Pancreas (tissue), 10 donors: Measurements from ENCODE around the gene SOCS6. TPM values are rescaled to one million over a fixed set of nuclear protein-coding genes. Genes with fewer than 3 reads are reported as not detected.

Experiments used
- ATAC-seq, 4 donors: fragments of 200-7000 bp; cut with Tn5 transposase; one replicate each; pipeline versions ENCODE4 v1.8.0 to v1.9.1; 2020; ENCODE audit warnings: mild to moderate bottlenecking in 4 of 4, moderate library complexity in 4 of 4
- DNase-seq, 6 donors: peaks; one replicate each; pipeline ENCODE4 v3.0.0-alpha.2; 2020
- FAIRE-seq: peaks from 2 replicates; lab custom pipeline; 2012; peaks lifted over from hg19 to GRCh38; lab: Jason Lieb, UNC
- H3K27ac ChIP-seq, 4 donors: fragments of 200-600 bp; sonication (generic); 1 replicate in 3 of 4; 2 replicates in 1 of 4; pipeline versions ENCODE4 v1.5.0 to v1.8.0; 2020
- H3K27me3 ChIP-seq, 4 donors: fragments of 200-600 bp; one replicate each; pipeline ENCODE4 v1.8.0; 2021
- H3K36me3 ChIP-seq, 3 donors: fragments of 200-600 bp; sonication (generic) in 1 of 3; one replicate each; pipeline versions ENCODE4 v1.5.0 to v1.8.0; 2020 to 2021
- H3K4me1 ChIP-seq, 3 donors: fragments of 200-600 bp; one replicate each; pipeline ENCODE4 v1.8.0; 2021
- H3K4me3 ChIP-seq, 4 donors: fragments of 200-600 bp; sonication (generic) in 2 of 4; one replicate each; pipeline versions ENCODE4 v1.5.0 to v1.8.0; 2020 to 2021
- H3K9me3 ChIP-seq, 4 donors: fragments of 200-600 bp; one replicate each; pipeline ENCODE4 v1.8.0; 2021
- CTCF ChIP-seq, 4 donors: fragments of 200-600 bp; sonication (generic) in 3 of 4; IDR thresholded peaks; one replicate each; pipeline versions ENCODE4 v1.5.0 to v1.8.0; 2021; ENCODE audit warnings: antibody characterized with exemption in 4 of 4
- WGBS, 2 donors: extraction: QIAGEN DNeasy Blood & Tissue Kit; methylation state at CpG; one replicate each; pipeline ENCODE4 v1.1.7; 2013; 5-methylcytosine and 5-hydroxymethylcytosine counted together
- intact Hi-C, 3 donors: fragments of 100-400 bp; cut with DNase I; formaldehyde crosslinking; loops; one replicate each; pipeline versions ENCODE4 v1.11.1 to v1.14.2; 2022
- polyA plus RNA-seq, 2 donors: library from polyadenylated mRNA; stranded (reverse); fragments of 200-250 nt; gene quantifications; one replicate each; pipeline ENCODE4 v1.2.3, GENCODE V29; 2013
- total RNA-seq, 6 donors: library from RNA; stranded (reverse); fragmentation: NEBNext Ultra II Directional in 4 of 6; extraction: Animal tissue kit (Norgen Biotek cat#: 25700) in 4 of 6; gene quantifications; one replicate each; pipeline versions ENCODE4 v1.2.1 to v1.2.4, GENCODE V29; 2021 to 2023
- donor health status: healthy with polysubstance abuse.
- donor health status: DM: no; HTN: no; CAD: no; lungs with moderate emphysema.
- donor health status: DM: no; HTN: no; CAD: no.
- donor health status: control.
- donor health status: control.
- donor health status: Bipolar disorder and iron deficiency.
- donor health status: DM: yes; HTN: yes; CAD: no.
- donor health status: DM: no; HTN: no; CAD: no.
- donor health status: DM: no; HTN: no; CAD: no.
- donor health status: DM: yes; HTN: yes; CAD: no.

SOCS6 gene
- total and polyA plus RNA-seq, 8 donors = 3.0 to 18.8 (median 8.0) TPM

- no peak for FAIRE-seq
- intact Hi-C loops = no loop called here
- Histone ChIP-seq H3K27ac (no peak overlapping the region), H3K36me3 (peaks cover 0 to 4% (median 0%) of the 10 kb centered on the region in 3 donors), H3K4me1 (no peaks in the 10 kb centered on the region), H3K27me3 (no peaks in the 10 kb centered on the region), H3K4me3 (no peak overlapping the region), H3K9me3 (peaks cover 0 to 2% (median 0%) of the 10 kb centered on the region in 4 donors)
- DNase-seq = no peak
- ATAC-seq = no peak
- WGBS, 2 donors = 94 to 96% methylated on average over 4 of the region's 4 CpGs
- no peak for TF ChIP-seq CTCF (IDR thresholded peaks at IDR 0.05)
These were observed 39.3 kb downstream of the SOCS6 start for GRCh38 chr18:70328169-70328568.

GRCh38 chr18:70329071-70329470, 40.2 kb downstream of the SOCS6 start:
- no peak overlapping the region for H3K4me3 ChIP-seq
- peaks cover 0 to 4% (median 0%) of the 10 kb centered on the region in 3 donors for H3K36me3 ChIP-seq
- no peaks in the 10 kb centered on the region for H3K27me3 ChIP-seq
- WGBS, 2 donors = 82 to 89% methylated on average over 2 of the region's 2 CpGs
- intact Hi-C loops = no loop called here
- FAIRE-seq (no peak), ATAC-seq (no peak), DNase-seq (no peak)
- no peaks in the 10 kb centered on the region for H3K4me1 ChIP-seq
- H3K9me3 ChIP-seq = peaks cover 0 to 2% (median 0%) of the 10 kb centered on the region in 4 donors
- no peak for TF ChIP-seq CTCF (IDR thresholded peaks at IDR 0.05)
- no peak overlapping the region for H3K27ac ChIP-seq

- WGBS, 2 donors = 74 to 86% methylated on average over 6 of the region's 6 CpGs
- Histone ChIP-seq H3K36me3 (no peaks in the 10 kb centered on the region), H3K27ac (no peak overlapping the region), H3K27me3 (no peaks in the 10 kb centered on the region), H3K9me3 (peaks cover 0 to 2% (median 0%) of the 10 kb centered on the region in 4 donors), H3K4me3 (no peak overlapping the region), H3K4me1 (no peaks in the 10 kb centered on the region)
- FAIRE-seq (no peak), ATAC-seq (no peak), DNase-seq (no peak)
- intact Hi-C loops = no loop called here
- no peak for TF ChIP-seq CTCF (IDR thresholded peaks at IDR 0.05)
These were observed 42.0 kb downstream of the SOCS6 start for GRCh38 chr18:70330887-70331286.

GRCh38 chr18:70331456-70332097, 42.7 kb downstream of the SOCS6 start:
- Histone ChIP-seq H3K27me3 (no peaks in the 10 kb centered on the region), H3K9me3 (peaks cover 0 to 2% (median 0%) of the 10 kb centered on the region in 4 donors), H3K4me1 (no peaks in the 10 kb centered on the region), H3K27ac (no peak overlapping the region), H3K36me3 (no peaks in the 10 kb centered on the region), H3K4me3 (no peak overlapping the region)
- 78 to 86% methylated on average over 5 of the region's 5 CpGs for WGBS, 2 donors
- no peak for TF ChIP-seq CTCF (IDR thresholded peaks at IDR 0.05)
- DNase-seq = no peak
- FAIRE-seq = no peak
- ATAC-seq = no peak
- intact Hi-C loops = no loop called here

- no peaks in the 10 kb centered on the region for H3K27me3 ChIP-seq
- no peaks in the 10 kb centered on the region for H3K9me3 ChIP-seq
- no peak overlapping the region for H3K4me3 ChIP-seq
- 93 to 96% methylated on average over 1 of the region's 1 CpG for WGBS, 2 donors
- ATAC-seq (no peak), FAIRE-seq (no peak), DNase-seq (no peak)
- intact Hi-C loops = no loop called here
- TF ChIP-seq CTCF (IDR thresholded peaks at IDR 0.05) = no peak
- peaks cover 0 to 3% (median 0%) of the 10 kb centered on the region in 3 donors for H3K4me1 ChIP-seq
- no peak overlapping the region for H3K27ac ChIP-seq
- H3K36me3 ChIP-seq = no peaks in the 10 kb centered on the region
These were observed 43.8 kb downstream of the SOCS6 start for GRCh38 chr18:70332694-70333093.
